ENCODE measurements around the gene CSRP3. TPM values are rescaled to one million over a fixed set of nuclear protein-coding genes. Genes with fewer than 3 reads are reported as not detected.

Gene CSRP3
- total RNA-seq, 4 donors from 2014 or later = 0.19 TPM; not detected in 3

DNA sequence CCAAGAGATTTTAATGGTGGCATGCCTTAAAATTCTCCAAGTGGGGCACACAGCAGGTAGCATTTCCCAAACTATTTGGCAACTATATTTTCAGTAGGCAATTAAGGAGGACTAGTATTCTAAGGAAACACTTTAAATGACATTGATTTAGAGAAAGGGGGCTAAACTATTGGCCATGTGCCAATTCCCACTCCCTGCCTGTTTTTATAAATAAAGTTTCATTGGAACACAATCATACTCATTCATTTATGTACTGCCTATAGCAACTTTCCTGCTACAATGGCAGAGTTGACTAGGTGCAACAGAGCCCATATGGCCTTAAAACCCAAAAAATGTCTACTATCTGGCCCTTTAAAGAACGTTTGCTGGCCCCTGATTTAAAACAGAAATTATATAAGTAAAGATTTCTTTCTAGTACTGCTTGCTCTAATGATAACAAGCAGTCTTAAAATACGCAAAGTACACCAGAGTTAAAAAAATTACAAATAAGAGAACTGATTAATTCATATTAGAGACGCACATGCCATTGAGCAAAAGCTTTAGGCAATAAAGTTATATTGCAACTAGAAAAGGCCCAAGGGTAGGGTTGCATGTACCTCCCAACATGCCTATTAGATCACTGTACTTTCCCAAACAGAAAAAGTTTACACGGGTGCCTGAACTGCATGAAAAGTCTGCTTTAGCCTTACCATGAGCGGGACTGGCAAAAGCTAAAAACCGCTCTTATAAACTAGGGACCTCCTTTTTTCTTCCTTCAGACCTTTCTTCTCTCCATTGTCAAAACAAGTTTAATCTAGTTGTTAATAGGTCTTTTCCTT lies 24.8 kb upstream of the CSRP3 start:
- H3K27me3 ChIP-seq = peaks cover 6% of the 10 kb centered on the region
- H3K9me3 ChIP-seq = peaks cover 0 to 10% (median 0%) of the 10 kb centered on the region in 3 donors
- no peaks in the 10 kb centered on the region for H3K36me3 ChIP-seq
- ATAC-seq = no peak
- TF ChIP-seq POLR2AphosphoS5 (IDR thresholded peaks at IDR 0.05) (no peak), CTCF (IDR thresholded peaks at IDR 0.05) (no peak), EP300 (IDR thresholded peaks at IDR 0.05) (no peak), POLR2A (IDR thresholded peaks at IDR 0.05) (no peak)
- H3K4me1 ChIP-seq = no peaks in the 10 kb centered on the region
- H3K27ac ChIP-seq = no peak overlapping the region
- no peak overlapping the region for H3K4me3 ChIP-seq
- WGBS, 2 donors (ENCODE audit: low coverage in 1 of 2) = 83 to 88% methylated on average over 5 to 6 of the region's 6 CpGs

DNA sequence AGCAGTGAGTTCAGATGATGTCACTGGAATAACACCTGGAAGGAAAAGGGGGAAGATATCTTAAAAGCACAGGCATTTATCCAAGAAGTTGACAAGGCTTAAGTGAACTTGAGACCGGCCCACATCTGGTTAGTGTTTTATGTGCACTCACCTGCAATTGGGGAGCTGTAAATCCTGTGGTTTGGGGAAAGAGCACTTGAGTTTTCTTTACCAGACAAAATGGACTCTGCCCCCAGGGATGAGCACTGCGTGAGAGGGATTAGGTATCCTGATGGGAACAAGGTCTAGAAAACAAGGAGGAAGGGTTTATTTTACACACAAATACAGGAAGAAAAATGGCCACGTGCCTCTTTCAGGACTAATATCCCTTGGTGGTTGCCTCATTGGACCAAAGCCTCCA lies 23.8 kb upstream of the CSRP3 start:
- Histone ChIP-seq H3K27me3 (peaks cover 6% of the 10 kb centered on the region), H3K9me3 (peaks cover 0 to 10% (median 0%) of the 10 kb centered on the region in 3 donors), H3K36me3 (no peaks in the 10 kb centered on the region), H3K4me3 (no peak overlapping the region), H3K27ac (no peak overlapping the region), H3K4me1 (no peaks in the 10 kb centered on the region)
- WGBS, 2 donors (ENCODE audit: low coverage in 1 of 2) = 81 to 89% methylated on average over 3 of the region's 3 CpGs
- no peak for ATAC-seq
- no peak for TF ChIP-seq CTCF (IDR thresholded peaks at IDR 0.05)
- TF ChIP-seq POLR2AphosphoS5 (IDR thresholded peaks at IDR 0.05) = no peak
- no peak for TF ChIP-seq EP300 (IDR thresholded peaks at IDR 0.05)
- no peak for TF ChIP-seq POLR2A (IDR thresholded peaks at IDR 0.05)

- H3K27ac ChIP-seq = no peak overlapping the region
- H3K4me3 ChIP-seq = no peak overlapping the region
- TF ChIP-seq POLR2AphosphoS5 (IDR thresholded peaks at IDR 0.05) (no peak), CTCF (IDR thresholded peaks at IDR 0.05) (no peak), POLR2A (IDR thresholded peaks at IDR 0.05) (no peak), EP300 (IDR thresholded peaks at IDR 0.05) (no peak)
- H3K36me3 ChIP-seq = no peaks in the 10 kb centered on the region
- 90 to 95% methylated on average over 2 to 4 of the region's 6 CpGs for WGBS, 2 donors (ENCODE audit: low coverage in 1 of 2)
- ATAC-seq = no peak
- no peaks in the 10 kb centered on the region for H3K4me1 ChIP-seq
- H3K9me3 ChIP-seq = peaks cover 0 to 10% (median 0%) of the 10 kb centered on the region in 3 donors
- peaks cover 6% of the 10 kb centered on the region for H3K27me3 ChIP-seq
Observed at GRCh38 chr11:19225123-19225522, 23.3 kb upstream of the CSRP3 start.

DNA sequence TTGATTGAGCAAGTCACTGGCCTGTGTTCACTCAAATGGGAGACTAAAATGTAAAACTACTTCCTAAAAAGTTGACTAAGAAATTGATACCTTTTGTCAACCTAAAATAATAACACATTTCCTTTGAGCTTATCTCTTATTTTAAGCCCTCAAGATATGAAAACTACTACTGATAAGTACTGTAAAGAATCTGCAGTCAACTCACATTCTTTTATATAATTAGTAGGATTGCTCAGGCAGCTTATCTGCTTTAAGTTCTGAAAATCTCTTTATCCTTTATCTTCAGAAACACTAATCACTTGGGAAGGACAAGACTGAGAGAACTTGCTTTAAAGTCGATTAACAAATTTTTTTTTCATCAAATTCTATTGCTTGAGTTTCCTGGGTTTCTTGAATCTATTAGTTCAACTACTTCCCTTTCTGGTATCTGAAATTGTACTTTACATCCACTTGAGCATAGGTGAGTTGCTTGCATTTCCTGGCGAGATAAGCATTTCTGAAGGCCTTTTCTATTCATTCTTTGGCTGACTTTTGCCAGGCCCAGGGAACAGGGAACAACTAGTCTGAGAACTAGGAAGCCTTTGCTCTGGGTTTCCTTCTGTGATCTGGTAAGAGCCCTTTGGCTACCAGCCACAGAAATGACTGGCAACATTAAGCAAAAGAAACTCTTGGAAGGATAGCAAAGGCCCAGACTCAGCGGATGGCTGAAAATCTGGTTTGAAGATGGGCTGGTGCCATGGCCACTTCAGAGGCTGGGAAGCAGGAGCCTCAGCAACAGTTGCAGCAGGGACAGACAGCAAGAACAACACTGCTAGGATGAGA lies 19.3 kb upstream of the CSRP3 start:
- Histone ChIP-seq H3K4me3 (no peak overlapping the region), H3K27ac (no peak overlapping the region)
- no peak for TF ChIP-seq POLR2A (IDR thresholded peaks at IDR 0.05)
- TF ChIP-seq POLR2AphosphoS5 (IDR thresholded peaks at IDR 0.05) = no peak
- no peak for TF ChIP-seq CTCF (IDR thresholded peaks at IDR 0.05)
- TF ChIP-seq EP300 (IDR thresholded peaks at IDR 0.05) = no peak

More for the DNA sequence above, 19.3 kb upstream of the CSRP3 start:
- Histone ChIP-seq H3K36me3 (no peaks in the 10 kb centered on the region), H3K9me3 (peaks cover 0 to 10% (median 0%) of the 10 kb centered on the region in 3 donors), H3K4me1 (no peaks in the 10 kb centered on the region), H3K27me3 (peaks cover 6% of the 10 kb centered on the region)
- ATAC-seq = no peak
- 48 to 71% methylated on average over 1 to 2 of the region's 3 CpGs for WGBS, 2 donors (ENCODE audit: low coverage in 1 of 2)
